Non-pigmented ciliary epithelial cell (primary cell): ENCODE data around the gene SMC4.
"Not testable (repeated sequence)": the region's sequence is repeated elsewhere in the genome, so short reads cannot be mapped to it uniquely, and the experiment has no call there.

ENCODE experiments used
- DNase-seq: peaks from one replicate; pipeline ENCODE4 v3.0.0-alpha.2; 2010; ENCODE audit warnings: low read depth

Gene SMC4

GRCh38 chr3:160399125-160400029 is at the start of gene SMC4, which contains the start of gene IFT80:
TSS of gene SMC4 (plus strand) at chr3:160399650. CDS start at chr3:160400827, 1,177 bp downstream.
TSS of gene IFT80 (minus strand) at chr3:160399225. CDS start at chr3:160384600, 14,625 bp downstream.
- DNase-seq, result peak; percentile 77

DNA sequence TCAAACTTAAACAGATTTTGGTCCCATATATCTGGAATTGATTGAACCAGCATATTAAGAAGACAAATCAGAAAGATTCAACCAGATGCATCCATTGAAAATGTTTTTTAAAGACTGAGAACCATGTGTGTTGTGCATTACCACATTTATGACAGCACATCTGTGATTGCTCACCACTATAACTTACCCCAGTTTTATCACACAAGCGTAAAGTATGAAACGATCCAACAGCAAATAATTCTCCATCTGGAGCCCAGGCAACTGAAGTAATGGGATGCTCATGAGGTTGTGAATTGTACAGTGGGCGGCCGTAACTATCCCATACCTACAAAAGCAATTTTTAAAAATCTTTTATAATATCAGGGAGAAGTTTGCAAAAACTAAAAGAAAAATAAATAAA is 43.6 kb upstream of the SMC4 start:
- no peak for DNase-seq

- not testable (repeated sequence) for DNase-seq
These were observed 36.6 kb upstream of the SMC4 start for GRCh38 chr3:160362896-160363295.

DNA sequence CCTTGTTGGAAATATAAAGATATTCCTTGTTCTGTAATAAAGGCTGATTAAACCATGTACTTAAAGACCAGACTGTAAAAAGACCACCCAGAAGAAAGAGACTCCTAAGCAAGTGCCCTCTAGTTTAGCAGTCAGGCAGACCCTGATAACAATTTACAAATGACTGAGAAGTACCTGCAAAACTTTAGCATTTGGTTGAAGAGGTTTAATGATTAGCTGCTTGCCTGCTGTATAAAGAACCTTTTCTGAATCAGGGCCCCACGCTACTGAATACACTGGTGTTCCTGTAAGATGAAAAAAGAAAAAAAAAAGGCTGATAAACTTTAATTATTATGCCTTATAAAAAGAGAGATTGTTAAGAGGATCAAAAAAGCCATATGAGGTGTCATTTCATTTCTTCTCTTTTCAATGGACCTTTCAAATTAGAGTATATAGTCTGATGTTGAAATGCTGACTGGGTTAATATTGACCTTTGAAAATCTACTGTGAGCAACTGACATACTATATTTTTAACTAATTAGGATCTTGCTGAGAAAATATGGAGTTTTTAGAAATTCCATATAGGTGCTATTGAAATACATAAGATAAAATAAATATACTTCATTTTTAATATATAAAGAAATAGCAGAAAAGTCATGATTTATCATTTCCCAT is 33.5 kb upstream of the SMC4 start:
- no peak for DNase-seq

DNA sequence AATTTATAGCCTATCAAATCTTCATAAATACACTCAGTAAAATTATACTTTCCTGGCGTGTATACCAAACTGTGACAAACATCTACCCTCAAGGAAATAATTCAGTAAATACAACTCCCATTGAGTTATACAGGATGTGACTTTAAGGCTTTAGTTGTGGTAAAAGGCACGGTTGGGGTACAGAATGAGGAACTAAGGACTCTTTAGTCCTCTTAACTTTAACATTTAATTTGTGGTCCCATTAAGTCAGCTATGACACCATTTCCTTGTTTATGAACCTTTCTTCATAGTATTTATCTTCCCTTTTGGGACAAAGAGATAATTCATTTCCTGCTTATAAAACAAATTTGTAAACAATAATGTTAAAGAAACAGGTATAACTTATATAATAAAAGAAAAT is 30.6 kb upstream of the SMC4 start:
- DNase-seq, result no peak

DNA sequence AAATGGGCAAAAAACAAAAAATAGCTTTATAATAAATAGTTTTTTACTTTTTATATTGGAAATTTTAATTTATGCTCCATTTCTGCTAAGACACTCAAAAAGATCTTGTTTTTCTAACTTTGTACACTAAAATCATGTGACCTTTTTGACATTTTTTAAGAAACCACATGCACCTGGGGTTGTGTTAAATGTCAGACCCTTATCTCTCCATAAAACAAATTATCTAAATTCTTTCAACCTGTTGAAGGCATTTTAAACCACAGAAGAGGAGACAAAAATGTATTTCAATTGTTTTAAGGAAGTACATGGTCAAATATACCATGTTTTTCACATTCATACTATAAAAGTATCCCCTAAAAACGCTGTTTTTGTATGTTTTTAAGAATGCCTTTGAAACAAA is 29.7 kb upstream of the SMC4 start:
- DNase-seq, result no peak

- DNase-seq, result no peak
These were observed 28.2 kb upstream of the SMC4 start for GRCh38 chr3:160370987-160371857.

DNA sequence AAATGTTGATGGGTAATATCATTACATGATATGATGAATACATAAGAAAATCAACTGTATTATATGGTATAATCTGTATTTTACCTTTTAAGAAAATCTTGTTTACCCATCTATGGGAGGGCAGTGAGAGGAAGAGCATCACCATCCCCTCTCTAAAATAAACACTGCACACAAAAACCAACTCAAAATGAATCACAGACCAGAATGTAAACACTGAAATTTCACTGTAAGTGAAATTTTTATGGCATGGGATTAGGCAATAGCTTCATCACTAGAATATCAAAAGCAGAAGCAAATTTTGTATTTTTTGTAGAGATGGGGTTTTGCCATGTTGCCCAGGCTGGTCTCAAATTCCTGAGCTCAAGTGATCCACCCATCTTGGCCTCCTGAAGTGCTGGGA is 26.7 kb upstream of the SMC4 start:
- DNase-seq, result no peak

GRCh38 chr3:160373655-160374054 is 25.8 kb upstream of the SMC4 start:
- no peak for DNase-seq

- DNase-seq, result no peak
These were observed 25.0 kb upstream of the SMC4 start for GRCh38 chr3:160374472-160374871.

GRCh38 chr3:160374925-160375324 is 24.5 kb upstream of the SMC4 start:
- DNase-seq, result no peak

GRCh38 chr3:160376681-160377080 is 22.8 kb upstream of the SMC4 start:
- DNase-seq, result no peak

GRCh38 chr3:160378331-160379109 is 20.9 kb upstream of the SMC4 start:
- no peak for DNase-seq

DNA sequence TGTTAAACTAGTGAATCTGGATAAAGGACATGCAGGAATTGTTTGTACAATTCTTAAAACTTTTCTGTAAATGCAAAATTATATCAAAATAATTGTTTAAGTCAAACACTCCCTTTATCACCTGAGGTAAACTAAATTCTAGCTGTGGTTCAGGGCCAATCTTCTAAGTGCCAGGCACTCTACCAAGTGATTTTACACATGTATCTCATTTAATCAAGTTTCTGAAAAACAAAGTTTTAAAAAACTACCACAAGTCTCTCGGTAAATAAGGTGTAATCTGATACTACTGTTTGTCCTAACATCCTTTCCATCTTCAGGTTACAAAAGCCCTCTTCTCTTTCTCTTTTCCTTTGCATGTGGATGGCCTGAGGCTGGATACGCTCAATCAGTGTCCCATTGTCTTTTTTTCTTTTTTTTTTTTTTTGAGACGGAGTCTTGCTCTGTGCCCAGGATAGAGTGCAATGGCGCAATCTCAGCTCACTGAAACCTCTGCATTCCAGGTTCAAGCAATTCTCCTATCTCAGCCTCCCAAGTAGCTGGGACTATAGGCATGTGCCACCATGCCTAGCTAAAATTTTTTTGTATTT is 19.7 kb upstream of the SMC4 start:
- DNase-seq, result no peak

- no peak for DNase-seq
These were observed 18.0 kb upstream of the SMC4 start for GRCh38 chr3:160381470-160381869.

GRCh38 chr3:160384639-160385318 is 14.7 kb upstream of the SMC4 start:
- no peak for DNase-seq

DNA sequence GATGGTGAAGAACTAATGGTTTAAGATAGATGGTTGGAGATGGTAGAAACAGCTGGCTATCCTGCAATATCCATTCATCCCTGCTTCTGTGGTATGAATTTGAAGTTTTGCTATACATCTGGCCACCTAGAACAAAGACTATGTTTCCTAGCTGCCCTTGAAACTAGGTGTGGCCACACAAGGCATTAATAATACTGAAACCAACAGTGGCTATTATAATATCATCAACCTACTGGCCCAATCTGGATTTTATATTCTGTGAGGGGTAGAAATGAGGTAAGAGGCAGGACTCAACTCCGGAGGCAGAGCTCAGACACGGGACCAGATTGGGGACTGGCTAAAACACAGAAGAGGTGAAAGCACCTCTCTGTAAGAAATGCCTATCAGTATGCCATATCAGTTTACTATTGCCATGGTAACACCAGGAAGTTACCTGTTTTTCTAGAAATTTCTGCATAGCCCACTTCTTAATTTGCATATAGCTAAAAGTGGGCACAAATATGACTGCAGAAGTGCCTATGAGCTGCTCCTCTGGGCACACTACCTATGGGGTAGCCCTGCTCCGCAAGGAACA is 8.8 kb upstream of the SMC4 start:
- no peak for DNase-seq

DNA sequence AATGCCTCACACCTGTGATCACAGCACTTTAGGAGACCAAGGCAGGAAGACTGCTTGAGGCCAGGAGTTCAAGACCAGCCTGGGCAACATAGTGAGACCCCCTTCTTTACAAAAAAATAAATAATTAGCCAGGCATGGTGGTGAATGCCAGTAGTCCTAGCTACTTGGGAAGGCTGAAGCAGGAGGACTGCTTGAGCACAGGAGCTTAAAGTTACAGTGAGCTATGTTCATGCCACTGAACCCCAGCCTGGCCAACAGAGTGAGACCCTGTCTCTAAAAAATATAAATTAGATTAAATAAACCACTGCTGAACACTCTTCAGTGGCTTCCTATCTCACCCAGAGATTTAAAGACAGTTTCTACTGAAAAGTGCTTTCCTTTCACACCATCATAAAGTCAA is 6.7 kb upstream of the SMC4 start:
- DNase-seq, result no peak

GRCh38 chr3:160393346-160394008 is 6.0 kb upstream of the SMC4 start:
- no peak for DNase-seq

DNA sequence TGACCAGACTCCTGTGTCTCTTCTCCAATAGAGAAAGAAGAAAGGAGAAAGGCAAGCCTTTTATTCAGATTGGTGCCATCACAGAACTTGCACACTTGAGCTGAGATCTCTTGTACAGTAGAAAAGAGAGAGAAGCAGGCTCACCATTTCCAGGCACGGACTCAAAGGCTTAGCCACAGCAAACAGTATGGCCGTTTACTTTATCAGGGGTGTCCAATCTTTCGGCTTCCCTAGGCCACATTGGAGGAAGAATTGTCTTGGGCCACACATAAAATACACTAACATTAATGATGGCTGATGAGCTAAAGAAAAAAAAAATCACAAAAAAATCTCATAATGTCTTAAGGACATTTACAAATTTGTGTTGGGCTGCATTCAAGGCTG is 5.4 kb upstream of the SMC4 start:
- no peak for DNase-seq
